ENCODE results near the gene CHCHD4. TPM values are rescaled to one million over a fixed set of nuclear protein-coding genes. Genes with fewer than 3 reads are reported as not detected.

Gene CHCHD4
- total RNA-seq, 2 donors from 2014 or later: 11.6 to 27.6 TPM

- Mint-ChIP-seq H3K4me3 (no peak overlapping the region), H3K36me3 (ENCODE audit: low read depth) (peaks cover 90% of the 10 kb centered on the region)
- no peak for ATAC-seq (replicated peaks)
These were observed 9.2 kb upstream of the CHCHD4 start for GRCh38 chr3:14133876-14134275.

GRCh38 chr3:14133188-14133800 lies 8.6 kb upstream of the CHCHD4 start:
- Mint-ChIP-seq H3K4me1 (peaks cover 17% of the 10 kb centered on the region), H3K4me3 (no peak overlapping the region), H3K36me3 (ENCODE audit: low read depth) (peaks cover 91% of the 10 kb centered on the region), H3K27ac (peak overlapping the region; percentile 50), H3K27me3 (no peaks in the 10 kb centered on the region), H3K9me3 (no peaks in the 10 kb centered on the region)
- no peak for ATAC-seq (replicated peaks)

More at GRCh38 chr3:14133876-14134275, 9.2 kb upstream of the CHCHD4 start:
- H3K9me3 Mint-ChIP-seq: no peaks in the 10 kb centered on the region
- H3K27ac Mint-ChIP-seq: no peak overlapping the region
- H3K27me3 Mint-ChIP-seq: no peaks in the 10 kb centered on the region
- H3K4me1 Mint-ChIP-seq: peaks cover 14% of the 10 kb centered on the region

- Mint-ChIP-seq H3K27ac (peak overlapping the region; percentile 50), H3K4me1 (peaks cover 19% of the 10 kb centered on the region), H3K4me3 (no peak overlapping the region)
These were observed 8.0 kb upstream of the CHCHD4 start for GRCh38 chr3:14132689-14133088.

GRCh38 chr3:14132120-14132519 lies 7.5 kb upstream of the CHCHD4 start:
- no peak overlapping the region for H3K27ac Mint-ChIP-seq
- no peak for ATAC-seq (replicated peaks)
- no peaks in the 10 kb centered on the region for H3K27me3 Mint-ChIP-seq
- peaks cover 95% of the 10 kb centered on the region for H3K36me3 Mint-ChIP-seq (ENCODE audit: low read depth)
- H3K4me3 Mint-ChIP-seq: no peak overlapping the region
- H3K9me3 Mint-ChIP-seq: no peaks in the 10 kb centered on the region
- peaks cover 24% of the 10 kb centered on the region for H3K4me1 Mint-ChIP-seq

More at GRCh38 chr3:14132689-14133088, 8.0 kb upstream of the CHCHD4 start:
- ATAC-seq (replicated peaks): no peak
- Mint-ChIP-seq H3K36me3 (ENCODE audit: low read depth) (peaks cover 91% of the 10 kb centered on the region), H3K9me3 (no peaks in the 10 kb centered on the region), H3K27me3 (no peaks in the 10 kb centered on the region)

- H3K36me3 Mint-ChIP-seq (ENCODE audit: low read depth): peaks cover 89% of the 10 kb centered on the region
- H3K9me3 Mint-ChIP-seq: no peaks in the 10 kb centered on the region
- no peaks in the 10 kb centered on the region for H3K27me3 Mint-ChIP-seq
- H3K4me3 Mint-ChIP-seq: no peak overlapping the region
- ATAC-seq (replicated peaks): no peak
- no peak overlapping the region for H3K27ac Mint-ChIP-seq
- peaks cover 25% of the 10 kb centered on the region for H3K4me1 Mint-ChIP-seq
These were observed 6.5 kb upstream of the CHCHD4 start for GRCh38 chr3:14131134-14131533.

GRCh38 chr3:14130707-14131106 lies 6.0 kb upstream of the CHCHD4 start:
- H3K27me3 Mint-ChIP-seq: no peaks in the 10 kb centered on the region
- no peak for ATAC-seq (replicated peaks)
- H3K4me3 Mint-ChIP-seq: no peak overlapping the region
- H3K4me1 Mint-ChIP-seq: peaks cover 30% of the 10 kb centered on the region
- H3K9me3 Mint-ChIP-seq: no peaks in the 10 kb centered on the region
- H3K27ac Mint-ChIP-seq: no peak overlapping the region
- peaks cover 88% of the 10 kb centered on the region for H3K36me3 Mint-ChIP-seq (ENCODE audit: low read depth)

GRCh38 chr3:14130230-14130629 lies 5.6 kb upstream of the CHCHD4 start:
- Mint-ChIP-seq H3K4me1 (peaks cover 31% of the 10 kb centered on the region), H3K27ac (no peak overlapping the region), H3K27me3 (no peaks in the 10 kb centered on the region), H3K36me3 (ENCODE audit: low read depth) (peaks cover 88% of the 10 kb centered on the region), H3K9me3 (no peaks in the 10 kb centered on the region), H3K4me3 (no peak overlapping the region)
- no peak for ATAC-seq (replicated peaks)

GRCh38 chr3:14129296-14129695 lies 4.6 kb upstream of the CHCHD4 start:
- peaks cover 31% of the 10 kb centered on the region for H3K4me1 Mint-ChIP-seq
- peak overlapping the region; percentile 47 for H3K27ac Mint-ChIP-seq
- no peak for ATAC-seq (replicated peaks)
- H3K4me3 Mint-ChIP-seq: no peak overlapping the region
- H3K36me3 Mint-ChIP-seq (ENCODE audit: low read depth): peaks cover 82% of the 10 kb centered on the region
- H3K27me3 Mint-ChIP-seq: no peaks in the 10 kb centered on the region
- no peaks in the 10 kb centered on the region for H3K9me3 Mint-ChIP-seq

- H3K9me3 Mint-ChIP-seq: no peaks in the 10 kb centered on the region
- H3K4me1 Mint-ChIP-seq: peaks cover 31% of the 10 kb centered on the region
- ATAC-seq (replicated peaks): no peak
- peaks cover 76% of the 10 kb centered on the region for H3K36me3 Mint-ChIP-seq (ENCODE audit: low read depth)
- peak overlapping the region; percentile 47 for H3K27ac Mint-ChIP-seq
- peak overlapping the region; percentile 4 for H3K4me3 Mint-ChIP-seq
- no peaks in the 10 kb centered on the region for H3K27me3 Mint-ChIP-seq
These were observed 4.1 kb upstream of the CHCHD4 start for GRCh38 chr3:14128724-14129123.

GRCh38 chr3:14127516-14128161 lies 3.0 kb upstream of the CHCHD4 start:
- H3K27me3 Mint-ChIP-seq: no peaks in the 10 kb centered on the region
- peaks cover 73% of the 10 kb centered on the region for H3K36me3 Mint-ChIP-seq (ENCODE audit: low read depth)
- ATAC-seq (replicated peaks): no peak
- no peaks in the 10 kb centered on the region for H3K9me3 Mint-ChIP-seq
- peak overlapping the region; percentile 47 for H3K27ac Mint-ChIP-seq
- peaks cover 37% of the 10 kb centered on the region for H3K4me1 Mint-ChIP-seq
- H3K4me3 Mint-ChIP-seq: peak overlapping the region; percentile 34

GRCh38 chr3:14126887-14127505 lies 2.3 kb upstream of the CHCHD4 start:
- Mint-ChIP-seq H3K27me3 (no peaks in the 10 kb centered on the region), H3K9me3 (no peaks in the 10 kb centered on the region), H3K4me3 (peak overlapping the region; percentile 97), H3K27ac (peak overlapping the region; percentile 97), H3K4me1 (peaks cover 42% of the 10 kb centered on the region), H3K36me3 (ENCODE audit: low read depth) (peaks cover 73% of the 10 kb centered on the region)
- no peak for ATAC-seq (replicated peaks)

- Mint-ChIP-seq H3K36me3 (ENCODE audit: low read depth) (peaks cover 73% of the 10 kb centered on the region), H3K9me3 (no peaks in the 10 kb centered on the region), H3K4me3 (peak overlapping the region; percentile 97), H3K27ac (peak overlapping the region; percentile 97), H3K4me1 (peaks cover 38% of the 10 kb centered on the region), H3K27me3 (no peaks in the 10 kb centered on the region)
- no peak for ATAC-seq (replicated peaks)
These were observed 1.6 kb upstream of the CHCHD4 start for GRCh38 chr3:14126017-14126886.

GRCh38 chr3:14125193-14126016 lies 735 bp upstream of the CHCHD4 start:
- Mint-ChIP-seq H3K4me3 (peak overlapping the region; percentile 97), H3K36me3 (ENCODE audit: low read depth) (peaks cover 72% of the 10 kb centered on the region), H3K27me3 (no peaks in the 10 kb centered on the region), H3K9me3 (no peaks in the 10 kb centered on the region), H3K4me1 (peaks cover 38% of the 10 kb centered on the region), H3K27ac (peak overlapping the region; percentile 97)
- peak; percentile 60 for ATAC-seq (replicated peaks)
